H1 (cell line): ENCODE measurements around the gene FCHSD1. TPM values are rescaled to one million over a fixed set of nuclear protein-coding genes. Genes with fewer than 3 reads are reported as not detected.

Experiments
- CTCF ChIA-PET: fragments of 300-600 bp; sonication (Branson Sonifier 250); formaldehyde crosslinking; loops from one replicate; lab custom pipeline; 2021; ENCODE audit not compliant: partially characterized antibody; lab: Charles Lee
- POLR2A ChIA-PET: fragments of 300-600 bp; sonication (Branson Sonifier 250); formaldehyde crosslinking; loops from one replicate; lab custom pipeline; 2021; ENCODE audit warnings: inconsistent platforms; ENCODE audit not compliant: partially characterized antibody; lab: Charles Lee
- DNase-seq, 2 experiments: peaks; one replicate each; pipeline versions ENCODE4 v3.0.0 to v3.0.0-alpha.2; 2010 to 2022; ENCODE audit warnings: low spot score in 2 of 2, low read depth in 1 of 2, mixed read lengths in 1 of 2
- FAIRE-seq: peaks from 2 replicates; lab custom pipeline; 2011; peaks lifted over from hg19 to GRCh38; lab: Jason Lieb, UNC
- H2AFZ ChIP-seq: 2 replicates; pipeline ENCODE4 v1.8.1; 2012; ENCODE audit warnings: low read length, inconsistent platforms
- H2AK5ac ChIP-seq: 2 replicates; pipeline ENCODE4 v1.6.1; 2013; ENCODE audit warnings: low read depth, low read length
- H2BK120ac ChIP-seq: replicated peaks from 2 replicates; pipeline ENCODE3; 2013; ENCODE audit warnings: low read depth, low read length, inconsistent platforms
- H2BK12ac ChIP-seq: 2 replicates; pipeline ENCODE4 v1.6.1; 2013; ENCODE audit warnings: low read depth, low read length
- H2BK15ac ChIP-seq: 2 replicates; pipeline ENCODE4 v1.6.1; 2013; ENCODE audit warnings: low read length
- H2BK20ac ChIP-seq: 2 replicates; pipeline ENCODE4 v1.6.1; 2013; ENCODE audit warnings: low read length
- H2BK5ac ChIP-seq: 2 replicates; pipeline ENCODE4 v1.6.1; 2013; ENCODE audit warnings: low read depth, low read length
- H3K14ac ChIP-seq: 2 replicates; pipeline ENCODE4 v1.6.1; 2013; ENCODE audit warnings: inconsistent platforms; ENCODE audit not compliant: insufficient read length
- H3K18ac ChIP-seq: 2 replicates; pipeline ENCODE4 v1.6.1; 2013; ENCODE audit warnings: low read length; ENCODE audit errors: extremely low read depth
- H3K23ac ChIP-seq: 2 replicates; pipeline ENCODE4 v1.6.1; 2013; ENCODE audit warnings: inconsistent platforms; ENCODE audit not compliant: insufficient read length
- H3K23me2 ChIP-seq: 2 replicates; pipeline ENCODE4 v1.6.1; 2013; ENCODE audit warnings: low read depth, low read length
- H3K27ac ChIP-seq: 2 replicates; pipeline ENCODE4 v1.6.1; 2011; ENCODE audit warnings: low read depth, low read length, inconsistent platforms
- H3K27me3 ChIP-seq, 4 experiments: replicated peaks in 1 of 4; 1 replicate in 1 of 4; 2 replicates in 3 of 4; pipeline versions ENCODE4 v1.6.1 to v1.8.1; 2011 to 2013; ENCODE audit warnings: low read length in 3 of 4, mild to moderate bottlenecking in 3 of 4, inconsistent platforms in 2 of 4, mixed read lengths in 2 of 4, moderate library complexity in 1 of 4; ENCODE audit not compliant: control insufficient read depth in 3 of 4, insufficient read depth in 3 of 4; ENCODE audit errors: extremely low read depth in 1 of 4
- H3K36me3 ChIP-seq, 4 experiments: 2 replicates each; pipeline versions ENCODE4 v1.6.1 to v1.8.1; 2011 to 2013; ENCODE audit warnings: mild to moderate bottlenecking in 4 of 4, low read length in 3 of 4, moderate library complexity in 2 of 4, control low read depth in 1 of 4, inconsistent platforms in 1 of 4; ENCODE audit not compliant: insufficient read depth in 4 of 4, control insufficient read depth in 2 of 4
- H3K4ac ChIP-seq: replicated peaks from 2 replicates; pipeline ENCODE3; 2013; ENCODE audit warnings: low read length, low read depth, mixed read lengths, inconsistent platforms; ENCODE audit not compliant: insufficient read length
- H3K4me1 ChIP-seq, 4 experiments: replicated peaks in 1 of 4; 1 replicate in 1 of 4; 2 replicates in 3 of 4; pipeline versions ENCODE4 v1.6.1 to v1.8.1; 2011 to 2013; ENCODE audit warnings: low read length in 3 of 4, inconsistent platforms in 2 of 4, mixed read lengths in 1 of 4; ENCODE audit not compliant: insufficient read depth in 4 of 4, control insufficient read depth in 3 of 4
- H3K4me2 ChIP-seq, 2 experiments: 2 replicates each; pipeline versions ENCODE4 v1.6.1 to v1.8.1; 2011 to 2013; ENCODE audit warnings: low read depth in 2 of 2, low read length in 2 of 2, control low read depth in 1 of 2, inconsistent platforms in 1 of 2, mild to moderate bottlenecking in 1 of 2; ENCODE audit not compliant: insufficient read depth in 1 of 2
- H3K4me3 ChIP-seq, 4 experiments: fragments of 200-600, 300-600 bp in 1 of 4; sonication (generic), shearing (Covaris generic), sonication (Bioruptor Twin) in 1 of 4; 2 replicates each; pipeline versions ENCODE4 v1.5.1 to v1.8.1; 2011 to 2016; ENCODE audit warnings: low read length in 4 of 4, low read depth in 3 of 4, control low read depth in 2 of 4, inconsistent platforms in 2 of 4, mild to moderate bottlenecking in 2 of 4, mixed read lengths in 1 of 4, moderate library complexity in 1 of 4; ENCODE audit not compliant: insufficient read depth in 2 of 4; ENCODE audit errors: extremely low read depth in 1 of 4
- H3K56ac ChIP-seq: replicated peaks from 2 replicates; pipeline ENCODE3; 2013; ENCODE audit warnings: low read depth, mild to moderate bottlenecking, mixed read lengths, low read length, inconsistent platforms; ENCODE audit not compliant: insufficient read length
- H3K79me1 ChIP-seq: 2 replicates; pipeline ENCODE4 v1.6.1; 2013; ENCODE audit warnings: low read depth, low read length, control low read depth
- H3K79me2 ChIP-seq, 2 experiments: 2 replicates each; pipeline versions ENCODE4 v1.6.1 to v1.8.1; 2012 to 2013; ENCODE audit warnings: low read length in 2 of 2, mild to moderate bottlenecking in 2 of 2, inconsistent platforms in 1 of 2; ENCODE audit not compliant: insufficient read depth in 2 of 2, control insufficient read depth in 1 of 2
- H3K9ac ChIP-seq, 4 experiments: replicated peaks in 1 of 4; 1 replicate in 1 of 4; 2 replicates in 3 of 4; pipeline versions ENCODE4 v1.6.1 to v1.8.1; 2011 to 2013; ENCODE audit warnings: low read depth in 3 of 4, low read length in 3 of 4, control low read depth in 2 of 4, mild to moderate bottlenecking in 2 of 4, moderate library complexity in 2 of 4, inconsistent platforms in 1 of 4; ENCODE audit errors: extremely low read depth in 1 of 4
- H3K9me3 ChIP-seq, 2 experiments: 2 replicates each; pipeline versions ENCODE4 v1.6.1 to v1.8.1; 2012 to 2013; ENCODE audit warnings: mild to moderate bottlenecking in 2 of 2, moderate library complexity in 2 of 2, control low read depth in 1 of 2, inconsistent platforms in 1 of 2, low read depth in 1 of 2, low read length in 1 of 2, mixed read lengths in 1 of 2; ENCODE audit not compliant: insufficient read depth in 2 of 2
- H4K20me1 ChIP-seq, 2 experiments: replicated peaks in 1 of 2; 2 replicates each; pipeline versions ENCODE3 to v1.8.1; 2011 to 2013; ENCODE audit warnings: inconsistent platforms in 2 of 2, low read length in 2 of 2, mild to moderate bottlenecking in 1 of 2; ENCODE audit not compliant: insufficient read depth in 2 of 2, control insufficient read depth in 1 of 2
- H4K5ac ChIP-seq: 2 replicates; pipeline ENCODE4 v1.6.1; 2013; ENCODE audit warnings: low read length, low read depth, mixed read lengths, inconsistent platforms; ENCODE audit not compliant: insufficient read length
- H4K8ac ChIP-seq: 2 replicates; pipeline ENCODE4 v1.8.0; 2013; ENCODE audit warnings: mild to moderate bottlenecking, moderate library complexity, low read length, inconsistent platforms; ENCODE audit not compliant: insufficient read depth; ENCODE audit errors: extremely low read depth
- H4K91ac ChIP-seq: replicated peaks from 2 replicates; pipeline ENCODE3; 2013; ENCODE audit warnings: low read length, mixed read lengths, inconsistent platforms; ENCODE audit not compliant: insufficient read length
- FOSL1 ChIP-seq: IDR thresholded peaks from 2 replicates; pipeline ENCODE4 v1.6.1; 2011; ENCODE audit warnings: mild to moderate bottlenecking, low read depth, low read length, moderate library complexity; ENCODE audit not compliant: insufficient read depth
- GABPA ChIP-seq: IDR thresholded peaks from 2 replicates; pipeline ENCODE4 v1.6.1; 2011; ENCODE audit warnings: mild to moderate bottlenecking, low read length, moderate library complexity, borderline replicate concordance; ENCODE audit not compliant: insufficient read depth
- KDM1A ChIP-seq: fragments of 200-600, 300-600 bp; sonication (generic); IDR thresholded peaks from 2 replicates; pipeline ENCODE4 v1.7.1; 2016; ENCODE audit warnings: mild to moderate bottlenecking, low read length, borderline replicate concordance
- KDM4A ChIP-seq: IDR thresholded peaks from one replicate; pipeline ENCODE4 v1.7.1; 2012; ENCODE audit warnings: low read depth, mild to moderate bottlenecking, moderate library complexity, low read length, inconsistent platforms; ENCODE audit not compliant: severe bottlenecking
- NANOG ChIP-seq: IDR thresholded peaks from 2 replicates; pipeline ENCODE4 v1.6.1; 2011; ENCODE audit warnings: low read length, low read depth, mild to moderate bottlenecking, inconsistent platforms; ENCODE audit not compliant: insufficient read depth, poor library complexity, severe bottlenecking
- POLR2A ChIP-seq, 2 experiments: IDR thresholded peaks; 1 replicate in 1 of 2; 2 replicates in 1 of 2; pipeline ENCODE4 v1.6.1; 2011; ENCODE audit warnings: low read depth in 2 of 2, low read length in 2 of 2, mild to moderate bottlenecking in 2 of 2; ENCODE audit errors: control extremely low read depth in 1 of 2
- TCF12 ChIP-seq: IDR thresholded peaks from 2 replicates; pipeline ENCODE4 v1.6.1; 2011; ENCODE audit warnings: low read depth, mild to moderate bottlenecking, low read length
- WGBS, 2 experiments: shearing (Covaris generic) in 1 of 2; methylation state at CpG; one replicate each; pipeline versions ENCODE4 v1.1.6 to v1.1.7; 2013 to 2015; ENCODE audit warnings: low lambda C conversion rate in 2 of 2, mixed read lengths in 2 of 2, inconsistent platforms in 1 of 2, low coverage in 1 of 2, missing lambda C conversion rate in 1 of 2; ENCODE audit not compliant: insufficient replicate concordance in 2 of 2, insufficient coverage in 1 of 2, insufficient read length in 1 of 2; ENCODE audit errors: extremely low coverage in 1 of 2, missing lambda C conversion rate in 1 of 2; 5-methylcytosine and 5-hydroxymethylcytosine counted together
- polyA plus RNA-seq, 7 experiments: library from polyadenylated mRNA; depleted of rRNA in 3 of 7; stranded (reverse) in 5 of 7; unstranded in 2 of 7; fragments of >200 nt in 5 of 7; fragments of 200-250 nt in 2 of 7; gene quantifications; 1 replicate in 5 of 7; 2 replicates in 1 of 7; 4 replicates in 1 of 7; pipeline versions ENCODE4 v1.2.1 to v1.2.3, GENCODE V29; 2011 to 2013; ENCODE audit warnings: missing spikeins in 2 of 7, mixed read lengths in 2 of 7
- total RNA-seq: library from RNA; stranded (reverse); fragmentation: NEBNext Ultra II Directional; extraction: Animal tissue kit (Norgen Biotek cat#: 25700); gene quantifications from 2 replicates; pipeline ENCODE4 v1.2.1, GENCODE V29; 2021

Gene FCHSD1
- total and polyA plus RNA-seq, 2 of the 8 experiments (the other 6 are each of a cell fraction or from before 2014, with no cell fraction given): 22.0 to 30.1 TPM

DNA sequence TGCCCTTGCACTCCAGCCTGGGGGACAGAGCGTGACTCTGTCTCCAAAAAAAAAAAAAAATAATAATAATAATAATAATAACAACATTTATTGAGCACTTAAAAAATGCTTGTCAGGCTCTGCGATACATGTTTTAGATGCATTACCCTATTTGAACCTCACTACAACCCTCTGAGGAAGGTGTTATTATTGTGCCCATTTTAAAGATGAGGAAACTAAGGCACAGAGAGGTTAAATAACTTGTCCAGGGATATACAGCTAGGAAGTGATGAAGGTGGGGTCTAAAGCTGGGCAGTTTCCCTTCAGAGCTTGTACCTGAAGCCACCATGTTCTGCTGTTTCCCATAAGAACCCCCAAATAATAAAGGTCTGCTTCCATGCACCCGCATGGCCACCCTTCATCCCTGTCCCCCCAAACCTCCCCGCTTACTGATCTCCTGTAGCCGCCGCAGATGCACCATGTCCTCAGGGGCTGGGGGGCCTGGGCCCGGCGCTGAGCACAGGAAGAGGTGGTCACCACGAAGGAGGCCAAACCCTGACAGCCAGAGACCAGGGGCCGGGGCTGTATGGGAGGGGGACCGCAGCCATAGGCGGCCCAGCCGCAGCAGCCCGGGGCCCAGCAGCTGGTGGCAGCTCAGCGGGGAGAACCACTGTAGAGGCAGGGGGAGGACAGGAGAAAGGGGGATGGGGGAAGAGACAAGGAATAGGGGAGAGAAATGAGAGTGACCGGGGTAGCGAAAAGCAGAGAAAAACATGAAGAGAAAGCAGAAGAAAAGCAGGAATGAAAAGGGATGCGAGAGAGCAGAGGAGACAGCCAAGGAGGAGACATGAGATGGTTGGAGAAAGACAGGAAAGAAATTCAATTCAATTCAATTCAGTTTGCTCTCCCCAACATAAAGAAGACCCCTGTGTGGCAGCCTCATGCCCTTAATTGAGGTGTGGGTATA lies 15.1 kb upstream of the FCHSD1 start:
- TF ChIP-seq KDM1A: peak; percentile 78; the same call in 1 of the 2 replicates
- no peak for TF ChIP-seq NANOG
- no peak for TF ChIP-seq KDM4A
- no peak for TF ChIP-seq TCF12
- no peak for TF ChIP-seq GABPA
- no peak for TF ChIP-seq POLR2A (IDR thresholded peaks at IDR 0.05; ENCODE audit: control extremely low read depth in 1 of 2, low read depth in 2 of 2, low read length in 2 of 2)
- no peak for TF ChIP-seq FOSL1
- no peaks in the 10 kb centered on the region for H3K79me2 ChIP-seq
- no peak overlapping the region for H3K4me2 ChIP-seq
- peaks cover 0 to 3% of the 10 kb centered on the region in 2 experiments for H4K20me1 ChIP-seq
- H2AK5ac ChIP-seq: no peak overlapping the region
- H2BK120ac ChIP-seq: no peak overlapping the region
- no peaks in the 10 kb centered on the region for H3K27me3 ChIP-seq
- no peak overlapping the region for H2AFZ ChIP-seq
- CTCF ChIA-PET: interaction anchor here (0.6 to 11.0 kb wide), 10 partner anchors 12 to 332 kb away, joined by 3 to 137 read pairs (median 7); partner anchors contain the start of gene ARAP3
- H2BK15ac ChIP-seq: no peak overlapping the region
- DNase-seq (no peak), FAIRE-seq (no peak)
- H3K23ac ChIP-seq: no peak overlapping the region
- H3K9ac ChIP-seq: no peak overlapping the region
- no peak overlapping the region for H2BK12ac ChIP-seq
- H3K27ac ChIP-seq: no peak overlapping the region
- H4K8ac ChIP-seq: no peak overlapping the region
- no peak overlapping the region for H2BK20ac ChIP-seq
- H2BK5ac ChIP-seq: 0 out of 2 replicates have a peak overlapping the region, but pooled peaks have one; percentile 24
- H3K56ac ChIP-seq: no peak overlapping the region
- H3K36me3 ChIP-seq: peaks cover 9 to 31% (median 19%) of the 10 kb centered on the region in 4 experiments; a peak in 7 of 8 replicates
- POLR2A ChIA-PET: interaction anchor here (0.6 to 1.8 kb wide), 4 partner anchors 10 to 22 kb away, joined by 3 to 4 read pairs (median 4); no protein-coding TSS in a partner anchor
- no peaks in the 10 kb centered on the region for H3K9me3 ChIP-seq
- H3K4ac ChIP-seq: no peak overlapping the region
- no peaks in the 10 kb centered on the region for H3K23me2 ChIP-seq
- H3K79me1 ChIP-seq: no peaks in the 10 kb centered on the region
- WGBS, 2 experiments: 88% methylated on average over 15 of the region's 18 CpGs; no CpG with 5 or more reads in 1 of the 2 experiments
- H3K18ac ChIP-seq: no peak overlapping the region
- H4K91ac ChIP-seq: no peak overlapping the region
- no peaks in the 10 kb centered on the region for H3K4me1 ChIP-seq
- H3K4me3 ChIP-seq: no peak overlapping the region
- H3K14ac ChIP-seq: no peak overlapping the region
- H4K5ac ChIP-seq: no peak overlapping the region
